ENCODE measurements around the gene USP36.
A peak's percentile ranks its signal among the peaks of the same experiment; 100 is the strongest.
"Not testable (repeated sequence)": the region's sequence is repeated elsewhere in the genome, so short reads cannot be mapped to it uniquely, and the experiment has no call there.

Gene USP36

GRCh38 chr17:78872486-78872885, 31.9 kb upstream of the USP36 start:
- DNase-seq (ENCODE audit: low spot score) (no peak), FAIRE-seq (no peak)

DNA sequence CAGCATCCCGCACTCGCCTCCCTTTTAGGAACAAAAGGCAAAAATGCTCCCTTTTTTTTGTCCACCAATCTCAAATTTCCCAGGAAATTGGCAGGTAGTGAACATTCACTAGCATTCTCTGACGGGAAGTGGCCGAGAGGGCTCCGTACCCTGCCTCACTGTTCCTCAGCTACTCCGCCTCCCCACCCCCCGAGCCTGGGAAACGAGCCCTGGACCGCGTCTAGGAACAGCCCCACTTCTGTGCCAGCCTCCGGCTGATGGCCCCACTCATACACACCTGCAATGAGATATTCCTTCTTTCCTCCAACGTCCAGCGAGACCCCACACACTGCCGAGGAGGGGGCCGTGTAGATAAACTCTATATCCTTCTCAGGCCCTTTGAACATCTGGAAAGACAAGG, 30.0 kb upstream of the USP36 start:
- no peak for FAIRE-seq
- no peak for DNase-seq (ENCODE audit: low spot score)

GRCh38 chr17:78868391-78868790, 27.8 kb upstream of the USP36 start:
- DNase-seq (ENCODE audit: low spot score) (no peak), FAIRE-seq (no peak)

- FAIRE-seq; DNase-seq (ENCODE audit: low spot score): not testable (repeated sequence)
These were observed 26.4 kb upstream of the USP36 start for GRCh38 chr17:78867046-78867445.

- FAIRE-seq (peak; percentile 27), DNase-seq (ENCODE audit: low spot score) (peak; percentile 55)
These were observed 25.2 kb upstream of the USP36 start for GRCh38 chr17:78865682-78866390.

- FAIRE-seq (no peak), DNase-seq (ENCODE audit: low spot score) (no peak)
These were observed 23.5 kb upstream of the USP36 start for GRCh38 chr17:78864117-78864516.

DNA sequence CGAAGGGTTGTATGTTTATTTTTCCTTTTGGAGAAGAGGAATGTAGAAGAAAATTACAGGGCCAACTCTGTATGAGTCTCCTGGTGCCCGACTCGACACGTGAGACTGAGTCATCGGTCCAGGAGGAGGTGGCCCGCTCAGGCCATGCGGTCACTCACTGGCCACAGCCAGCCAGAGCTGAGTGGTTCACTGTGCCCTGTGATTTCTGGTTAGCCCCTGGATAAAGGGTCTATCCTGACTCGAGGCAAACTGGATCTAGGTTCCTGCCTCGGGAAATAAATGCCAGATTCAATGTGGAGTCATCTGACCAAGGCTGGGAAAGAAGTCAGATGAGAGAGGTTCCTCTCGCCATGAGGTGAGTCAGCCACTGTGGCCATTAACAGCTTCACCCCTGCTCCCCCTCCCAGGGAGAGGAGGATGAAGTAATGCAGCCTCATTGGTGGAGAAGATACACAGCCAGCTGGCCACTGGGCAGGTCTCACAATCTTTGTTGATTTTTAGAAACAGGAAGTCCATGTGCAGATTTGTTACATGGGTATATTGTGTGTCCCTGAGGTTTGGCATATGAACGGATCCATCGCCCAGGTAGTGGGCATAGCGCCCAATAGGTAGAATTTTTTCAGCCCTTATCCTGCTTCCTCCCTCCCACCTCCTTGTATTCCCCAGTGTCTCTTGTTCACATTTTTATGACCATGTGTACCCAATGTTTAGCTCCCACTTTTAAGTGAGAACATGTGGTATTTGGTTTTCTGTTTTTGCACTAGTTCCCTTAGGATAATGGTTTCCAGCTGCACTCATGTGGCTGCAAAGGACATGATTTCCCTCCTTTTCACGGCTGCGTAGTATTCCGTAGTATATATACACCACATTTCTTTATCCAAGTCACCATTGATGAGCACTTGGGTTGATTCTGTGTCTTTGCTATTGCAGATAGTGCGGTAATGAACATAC, 21.7 kb upstream of the USP36 start:
- peak; percentile 94 for DNase-seq (ENCODE audit: low spot score)
- peak; percentile 90 for FAIRE-seq

DNA sequence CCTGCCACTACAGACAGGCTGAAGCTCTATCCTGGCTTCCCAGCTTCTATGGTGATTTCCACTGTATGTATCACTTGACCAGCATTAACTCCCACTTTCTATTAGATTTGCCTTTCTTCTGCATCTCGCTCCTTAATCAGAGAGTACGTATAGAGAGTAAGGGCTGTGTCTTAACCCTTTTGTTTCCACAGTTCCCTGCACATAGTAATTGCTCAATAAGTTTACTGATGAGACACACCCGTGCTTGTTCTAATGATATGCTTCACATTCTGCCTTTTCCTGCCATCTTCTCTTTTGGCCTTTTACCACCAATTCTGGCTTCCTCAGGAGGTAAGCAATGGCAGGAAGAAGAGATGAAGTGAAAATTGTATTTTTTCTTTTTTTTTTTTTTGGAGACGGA, 20.6 kb upstream of the USP36 start:
- no peak for FAIRE-seq
- no peak for DNase-seq (ENCODE audit: low spot score)

DNA sequence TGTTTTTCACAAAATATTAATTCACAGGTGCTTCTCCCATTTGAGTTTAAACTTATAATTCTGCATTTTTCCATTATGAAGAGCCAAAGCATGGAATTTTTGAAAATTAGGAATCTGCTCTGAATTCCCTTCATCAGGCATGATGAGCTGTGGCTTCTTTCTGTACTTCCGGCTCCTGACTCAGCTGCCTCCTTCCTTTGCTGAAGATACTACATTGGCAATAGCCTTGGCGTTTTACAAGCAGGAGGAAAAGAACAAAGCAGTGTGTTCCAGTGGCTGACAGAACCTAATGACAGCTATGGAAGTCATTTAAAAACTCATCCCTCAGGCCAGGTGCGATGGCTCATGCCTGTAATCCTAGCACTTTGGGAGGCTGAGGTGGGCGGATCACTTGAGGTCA, 18.4 kb upstream of the USP36 start:
- DNase-seq (ENCODE audit: low spot score) (no peak), FAIRE-seq (no peak)

GRCh38 chr17:78857266-78857665, 16.7 kb upstream of the USP36 start:
- DNase-seq (ENCODE audit: low spot score) (no peak), FAIRE-seq (no peak)

GRCh38 chr17:78855561-78856165, 15.0 kb upstream of the USP36 start:
- DNase-seq (ENCODE audit: low spot score) (no peak), FAIRE-seq (no peak)

DNA sequence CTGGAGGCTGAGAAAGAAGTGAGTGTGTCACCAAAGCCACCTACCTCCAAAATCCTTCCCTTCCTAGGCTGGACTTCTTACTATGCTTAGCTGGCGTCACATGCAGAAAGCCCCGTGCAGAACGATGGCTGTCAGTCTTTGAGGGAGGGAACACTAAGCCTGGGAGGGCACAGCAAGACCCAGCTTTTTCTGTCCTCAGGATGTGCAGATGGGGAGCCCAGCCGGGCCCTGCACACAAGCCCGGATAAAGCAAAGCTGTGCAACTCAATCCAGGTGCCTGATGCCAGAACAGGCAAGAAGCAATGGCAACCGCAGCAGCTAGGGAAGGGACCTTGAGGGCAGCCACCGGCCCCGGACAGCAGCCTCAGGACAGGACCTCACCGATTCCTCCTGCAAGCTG, 13.9 kb upstream of the USP36 start:
- DNase-seq (ENCODE audit: low spot score) = no peak
- FAIRE-seq = no peak

GRCh38 chr17:78853926-78854394, 13.3 kb upstream of the USP36 start:
- no peak for DNase-seq (ENCODE audit: low spot score)
- no peak for FAIRE-seq

DNA sequence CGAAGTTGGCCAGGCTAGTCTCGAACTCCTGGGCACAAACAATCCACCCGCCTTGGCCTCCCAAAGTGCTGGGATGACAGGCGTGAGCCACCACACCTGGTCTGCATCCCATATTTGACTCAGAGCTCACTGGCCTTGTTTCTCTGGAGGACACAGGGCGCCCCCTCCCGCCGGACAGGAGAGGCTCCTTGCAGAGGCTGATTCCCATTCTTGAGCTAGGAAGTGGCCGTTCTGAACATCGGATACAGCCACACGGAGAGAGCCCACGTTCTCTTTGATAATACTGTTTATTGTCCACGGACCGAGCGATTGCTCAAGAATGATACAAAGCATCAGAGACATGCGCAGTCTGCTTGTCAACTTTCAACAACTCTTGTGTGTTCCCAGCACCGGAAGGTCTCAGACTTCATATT, 12.1 kb upstream of the USP36 start:
- FAIRE-seq (no peak), DNase-seq (ENCODE audit: low spot score) (no peak)

- FAIRE-seq (no peak), DNase-seq (ENCODE audit: low spot score) (no peak)
These were observed 8.4 kb upstream of the USP36 start for GRCh38 chr17:78849026-78849425.

GRCh38 chr17:78847052-78847451, 6.4 kb upstream of the USP36 start:
- FAIRE-seq (peak; percentile 49), DNase-seq (ENCODE audit: low spot score) (no peak)

- peak; percentile 51 for DNase-seq (ENCODE audit: low spot score)
- FAIRE-seq = no peak
These were observed 3.8 kb upstream of the USP36 start for GRCh38 chr17:78844301-78845005.

DNA sequence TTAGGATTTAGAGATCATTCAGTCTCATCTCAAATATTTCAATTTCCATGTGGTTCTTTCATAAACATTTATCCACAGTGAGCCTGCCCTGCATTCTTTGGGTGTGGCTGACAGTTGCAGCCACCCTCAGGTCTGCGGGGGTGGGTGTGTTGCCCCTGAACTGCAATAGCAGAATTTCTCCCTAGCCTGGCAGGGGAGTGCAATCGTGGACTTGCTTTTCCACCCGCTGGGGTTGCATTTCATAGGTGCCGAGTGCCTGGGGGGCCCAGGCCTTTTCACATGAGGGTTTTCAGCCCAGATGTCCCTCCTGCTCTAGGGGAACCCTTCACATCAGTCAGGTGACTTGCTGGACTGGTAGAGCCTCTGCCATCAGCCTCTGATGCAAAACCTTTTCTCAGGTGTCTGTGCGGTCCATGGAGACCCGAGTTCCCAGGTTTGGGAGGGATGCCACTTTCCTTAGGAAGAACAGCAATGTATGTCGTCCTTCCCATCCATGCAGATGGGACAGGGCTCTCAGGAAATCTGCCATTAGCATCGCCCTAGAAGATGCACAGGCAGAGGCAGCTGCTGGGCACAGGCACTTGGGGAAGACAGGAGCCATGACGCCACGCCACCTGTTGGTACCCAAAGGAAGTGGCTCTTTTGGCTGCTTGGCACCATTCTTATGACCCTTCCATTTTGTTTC, 2.4 kb upstream of the USP36 start:
- FAIRE-seq = no peak
- no peak for DNase-seq (ENCODE audit: low spot score)

DNA sequence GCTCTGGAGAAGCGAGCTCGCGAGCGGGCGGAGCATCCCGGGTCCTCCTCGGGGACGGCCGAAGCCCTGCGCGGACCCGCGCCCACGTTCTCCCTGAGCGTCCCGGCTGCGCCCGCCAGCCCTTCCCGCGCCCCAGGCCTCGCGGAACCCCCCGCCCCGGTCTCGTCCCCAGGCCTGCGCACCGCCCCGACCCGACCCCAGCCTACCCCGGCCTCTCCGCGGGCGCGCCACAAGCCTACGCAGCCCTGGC, 159 bp downstream of the USP36 start:
- no peak for DNase-seq (ENCODE audit: low spot score)
- FAIRE-seq = no peak

GRCh38 chr17:78839762-78840529, 668 bp downstream of the USP36 start:
- FAIRE-seq = no peak
- DNase-seq (ENCODE audit: low spot score) = no peak
